ENCODE results near the gene KIRREL3.

DNA sequence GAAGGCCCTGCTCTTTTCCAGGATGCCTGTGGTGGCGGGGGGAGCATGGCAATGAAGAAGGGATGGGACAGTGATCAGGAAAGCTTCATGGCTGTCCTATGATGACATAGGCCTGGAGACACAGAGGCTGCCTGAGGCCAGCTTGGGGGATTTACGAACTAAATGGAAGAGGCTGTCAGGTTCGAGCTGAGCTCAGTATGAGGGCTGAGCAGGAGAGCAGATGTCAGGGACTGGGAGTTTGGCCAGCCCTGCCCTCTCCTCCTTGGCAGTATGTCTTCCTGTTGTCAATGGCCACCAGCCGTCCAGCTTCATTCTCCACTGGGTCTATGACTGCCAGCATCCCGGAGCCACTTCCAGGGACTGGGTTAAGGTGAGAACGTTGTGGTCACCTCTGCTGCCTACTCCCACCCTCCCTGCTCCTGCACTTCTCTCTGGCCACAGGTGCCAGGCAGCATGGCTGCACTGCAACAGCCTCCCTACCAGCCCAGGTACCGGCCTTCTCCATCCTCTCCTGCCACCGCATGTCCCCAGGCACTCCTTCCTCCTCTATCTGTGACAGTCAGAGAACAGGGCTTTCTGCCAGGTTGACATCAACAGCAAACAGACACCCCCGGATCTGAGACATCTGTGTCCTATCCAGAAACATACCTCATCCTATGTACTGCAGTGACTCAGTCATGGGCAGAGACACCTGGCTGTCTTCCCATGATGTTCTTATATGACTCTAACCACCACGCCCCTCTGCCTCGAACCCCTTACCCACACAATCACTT lies 75.1 kb downstream of the KIRREL3 start:
- TF ChIP-seq POLR2A (IDR thresholded peaks at IDR 0.05; ENCODE audit: low read depth, low read length) (no peak), POLR2AphosphoS5 (IDR thresholded peaks at IDR 0.05; ENCODE audit: low read depth, low read length) (no peak)
